ENCODE measurements around the gene SLC1A7.

The SLC1A7 gene

GRCh38 chr1:53061859-53062707 lies 80.4 kb downstream of the SLC1A7 start, which contains the start of gene PODN:
PODN (plus strand) TSS chr1:53062213; CDS start chr1:53069856, 7,643 bp downstream.
- Histone ChIP-seq H3K4me3 (no peak within 1 kb of the TSS), H3K9ac (no peak within 1 kb of the TSS), H3K36me3 (no peaks in the 10 kb centered on the region), H4K20me1 (peaks cover 0 to 9% (median 0%) of the 10 kb centered on the region in 11 experiments; a peak in 2 of 22 replicates), H3K27me3 (peaks cover 46 to 66% (median 60%) of the 10 kb centered on the region in 11 experiments), H3K27ac (no peak within 1 kb of the TSS), H3K9me3 (replicated peaks in 1 of 11) (peaks cover 0 to 16% (median 0%) of the 10 kb centered on the region in 11 experiments; a peak in 5 of 22 replicates), H3K4me1 (no peaks in the 10 kb centered on the region), H3K4me2 (no peak within 1 kb of the TSS)
- TF ChIP-seq Cebpa-rat (IDR thresholded peaks at IDR 0.05) = no peak

DNA sequence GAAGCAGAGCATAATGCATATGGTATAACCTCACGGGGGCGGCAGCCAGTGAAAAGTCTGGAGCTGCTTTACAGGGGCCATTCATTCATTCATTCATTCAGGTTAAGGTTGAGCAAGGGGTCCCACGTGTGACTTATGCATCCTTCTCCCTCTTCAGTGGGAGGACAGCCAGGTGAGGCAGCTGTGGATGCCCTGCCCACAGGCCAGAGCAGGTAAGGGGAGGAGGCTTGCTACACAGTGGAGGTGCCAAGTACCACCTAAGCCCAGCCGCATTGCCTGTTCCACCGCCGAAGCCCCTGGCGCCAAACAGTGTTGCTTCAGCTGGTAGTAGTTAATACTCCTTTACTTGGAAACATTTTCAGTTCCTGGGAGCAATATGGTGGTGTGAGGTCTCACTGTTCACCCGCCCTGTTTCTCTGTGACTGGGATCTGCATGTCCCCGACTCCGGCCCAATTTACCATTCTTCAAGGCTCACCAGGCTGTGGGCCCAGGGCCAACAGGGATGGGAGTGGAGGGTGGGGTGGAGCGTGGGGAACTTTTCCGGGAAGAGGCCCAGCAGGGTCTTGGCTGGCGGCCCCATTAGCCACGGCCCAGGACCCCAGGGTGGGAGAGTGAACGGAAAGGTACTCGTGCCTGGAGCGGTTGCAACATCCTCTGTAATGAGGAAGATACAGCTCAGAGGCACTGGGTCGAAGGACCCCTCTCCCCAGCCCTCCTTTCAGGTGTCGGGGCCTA lies 81.1 kb downstream of the SLC1A7 start:
- H3K27ac ChIP-seq = no peak overlapping the region
- no peak overlapping the region for H3K4me3 ChIP-seq
- H3K27me3 ChIP-seq = peaks cover 46 to 66% (median 60%) of the 10 kb centered on the region in 11 experiments
- no peak overlapping the region for H3K9ac ChIP-seq
- no peak overlapping the region for H3K4me2 ChIP-seq
- no peaks in the 10 kb centered on the region for H3K4me1 ChIP-seq
- peaks cover 0 to 16% (median 0%) of the 10 kb centered on the region in 11 experiments; a peak in 5 of 22 replicates for H3K9me3 ChIP-seq (replicated peaks in 1 of 11)
- peaks cover 0 to 9% (median 0%) of the 10 kb centered on the region in 11 experiments; a peak in 2 of 22 replicates for H4K20me1 ChIP-seq
- H3K36me3 ChIP-seq = no peaks in the 10 kb centered on the region
- TF ChIP-seq Cebpa-rat (IDR thresholded peaks at IDR 0.05) = no peak

- H3K4me3 ChIP-seq = no peak overlapping the region
- no peak overlapping the region for H3K4me2 ChIP-seq
- no peak overlapping the region for H3K9ac ChIP-seq
- H3K4me1 ChIP-seq = no peaks in the 10 kb centered on the region
- peaks cover 0 to 9% (median 0%) of the 10 kb centered on the region in 11 experiments; a peak in 2 of 22 replicates for H4K20me1 ChIP-seq
- H3K9me3 ChIP-seq (replicated peaks in 1 of 11) = peaks cover 0 to 16% (median 0%) of the 10 kb centered on the region in 11 experiments; a peak in 5 of 22 replicates
- H3K36me3 ChIP-seq = no peaks in the 10 kb centered on the region
- no peak overlapping the region for H3K27ac ChIP-seq
- TF ChIP-seq Cebpa-rat (IDR thresholded peaks at IDR 0.05) = no peak
- peaks cover 46 to 66% (median 60%) of the 10 kb centered on the region in 11 experiments for H3K27me3 ChIP-seq
Measured at GRCh38 chr1:53060579-53060978, 81.9 kb downstream of the SLC1A7 start.

GRCh38 chr1:53057127-53057526 lies 85.3 kb downstream of the SLC1A7 start:
- Histone ChIP-seq H3K4me1 (no peaks in the 10 kb centered on the region), H3K9me3 (replicated peaks in 1 of 11) (peaks cover 0 to 8% (median 0%) of the 10 kb centered on the region in 11 experiments; a peak in 5 of 22 replicates), H3K27ac (no peak overlapping the region), H4K20me1 (no peaks in the 10 kb centered on the region; a peak in 1 of 22 replicates), H3K4me2 (no peak overlapping the region), H3K4me3 (no peak overlapping the region), H3K9ac (no peak overlapping the region), H3K27me3 (peaks cover 24 to 34% (median 30%) of the 10 kb centered on the region in 11 experiments), H3K36me3 (peaks cover 8 to 20% (median 16%) of the 10 kb centered on the region in 11 experiments)
- no peak for TF ChIP-seq Cebpa-rat (IDR thresholded peaks at IDR 0.05)

GRCh38 chr1:53051676-53052075 lies 90.8 kb downstream of the SLC1A7 start:
- H4K20me1 ChIP-seq = peaks cover 0 to 4% (median 0%) of the 10 kb centered on the region in 11 experiments; a peak in 1 of 22 replicates
- H3K4me1 ChIP-seq = peaks cover 0 to 14% (median 0%) of the 10 kb centered on the region in 10 experiments; a peak in 7 of 20 replicates
- H3K36me3 ChIP-seq = peaks cover 44 to 72% (median 63%) of the 10 kb centered on the region in 11 experiments
- no peaks in the 10 kb centered on the region for H3K27me3 ChIP-seq
- TF ChIP-seq Cebpa-rat (IDR thresholded peaks at IDR 0.05) = no peak
- no peaks in the 10 kb centered on the region for H3K9me3 ChIP-seq (replicated peaks in 1 of 11)
- H3K4me2 ChIP-seq = no peak overlapping the region
- no peak overlapping the region for H3K9ac ChIP-seq
- no peak overlapping the region for H3K27ac ChIP-seq
- no peak overlapping the region for H3K4me3 ChIP-seq

DNA sequence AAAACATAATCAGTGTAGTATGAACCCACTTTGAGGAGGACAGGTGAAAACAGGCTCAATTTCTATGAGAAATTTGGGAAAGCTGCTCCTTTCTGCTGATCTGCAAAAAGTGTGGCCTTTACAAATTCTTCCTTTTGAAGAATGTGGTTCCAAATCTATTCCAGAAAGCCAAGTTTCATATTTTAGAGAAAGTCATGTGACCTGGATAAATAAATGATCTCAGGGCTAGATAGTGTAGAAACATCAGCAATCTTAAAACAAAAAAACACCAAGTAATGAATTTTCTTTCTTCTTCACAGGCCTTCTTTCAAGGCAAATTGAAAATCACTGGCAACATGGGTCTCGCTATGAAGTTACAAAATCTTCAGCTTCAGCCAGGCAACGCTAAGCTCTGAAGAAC lies 92.1 kb downstream of the SLC1A7 start:
- no peak overlapping the region for H3K4me2 ChIP-seq
- no peaks in the 10 kb centered on the region for H3K9me3 ChIP-seq (replicated peaks in 1 of 11)
- TF ChIP-seq Cebpa-rat (IDR thresholded peaks at IDR 0.05) = no peak
- H3K27me3 ChIP-seq = no peaks in the 10 kb centered on the region
- H3K9ac ChIP-seq = no peak overlapping the region
- no peak overlapping the region for H3K27ac ChIP-seq
- H3K4me1 ChIP-seq = peaks cover 0 to 15% (median 0%) of the 10 kb centered on the region in 10 experiments; a peak in 7 of 20 replicates
- H3K4me3 ChIP-seq = no peak overlapping the region
- H3K36me3 ChIP-seq = peaks cover 49 to 86% (median 65%) of the 10 kb centered on the region in 11 experiments
- peaks cover 0 to 4% (median 0%) of the 10 kb centered on the region in 11 experiments; a peak in 1 of 22 replicates for H4K20me1 ChIP-seq

- Histone ChIP-seq H3K27me3 (no peaks in the 10 kb centered on the region), H3K36me3 (peaks cover 49 to 93% (median 65%) of the 10 kb centered on the region in 11 experiments), H3K4me1 (peaks cover 0 to 15% (median 0%) of the 10 kb centered on the region in 10 experiments; a peak in 7 of 20 replicates), H3K9me3 (replicated peaks in 1 of 11) (no peaks in the 10 kb centered on the region), H3K4me2 (no peak overlapping the region), H4K20me1 (peaks cover 0 to 4% (median 0%) of the 10 kb centered on the region in 11 experiments; a peak in 1 of 22 replicates), H3K27ac (no peak overlapping the region), H3K9ac (no peak overlapping the region), H3K4me3 (no peak overlapping the region)
- no peak for TF ChIP-seq Cebpa-rat (IDR thresholded peaks at IDR 0.05)
Measured at GRCh38 chr1:53049574-53049967, 92.9 kb downstream of the SLC1A7 start.

DNA sequence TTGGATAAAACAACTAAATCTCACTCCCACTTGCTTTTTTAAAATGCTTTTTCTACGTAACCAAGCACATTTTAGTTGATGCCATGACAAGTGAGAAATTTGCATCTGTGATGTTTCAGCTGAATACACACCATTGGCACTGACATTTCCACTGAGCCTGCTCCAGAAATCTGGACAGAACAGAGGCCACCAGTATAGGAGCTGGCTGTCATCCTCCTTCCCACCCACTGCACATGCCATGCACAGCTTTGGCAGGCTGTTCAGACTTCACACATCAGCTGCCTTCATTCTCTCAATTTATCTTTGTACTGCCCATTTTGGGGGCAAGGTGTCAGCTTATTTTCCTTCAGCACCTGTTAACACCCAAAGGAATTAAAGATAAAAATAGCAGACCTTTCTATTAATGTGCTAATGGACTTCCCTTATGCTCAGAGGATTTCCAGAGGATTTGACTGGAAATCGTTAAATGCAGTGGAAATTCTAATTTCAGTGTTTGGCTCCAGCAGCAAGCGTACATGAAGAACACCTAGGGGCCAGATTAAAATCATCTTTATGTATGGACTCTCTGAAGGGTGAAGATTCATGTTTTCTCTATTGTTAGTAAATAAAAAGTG lies 93.4 kb downstream of the SLC1A7 start:
- Histone ChIP-seq H3K9ac (no peak overlapping the region), H3K27ac (no peak overlapping the region), H3K9me3 (replicated peaks in 1 of 11) (no peaks in the 10 kb centered on the region), H3K4me2 (no peak overlapping the region), H3K27me3 (no peaks in the 10 kb centered on the region), H3K36me3 (peaks cover 53 to 98% (median 68%) of the 10 kb centered on the region in 11 experiments), H4K20me1 (peaks cover 0 to 4% (median 0%) of the 10 kb centered on the region in 11 experiments; a peak in 1 of 22 replicates), H3K4me1 (peaks cover 0 to 15% (median 0%) of the 10 kb centered on the region in 10 experiments; a peak in 7 of 20 replicates), H3K4me3 (no peak overlapping the region)
- no peak for TF ChIP-seq Cebpa-rat (IDR thresholded peaks at IDR 0.05)
